Measurements from ENCODE around the gene CCN5.

CCN5 gene

GRCh38 chr20:44745122-44745597, 30.0 kb downstream of the CCN5 start:
- TF ChIP-seq, protein P1, sequence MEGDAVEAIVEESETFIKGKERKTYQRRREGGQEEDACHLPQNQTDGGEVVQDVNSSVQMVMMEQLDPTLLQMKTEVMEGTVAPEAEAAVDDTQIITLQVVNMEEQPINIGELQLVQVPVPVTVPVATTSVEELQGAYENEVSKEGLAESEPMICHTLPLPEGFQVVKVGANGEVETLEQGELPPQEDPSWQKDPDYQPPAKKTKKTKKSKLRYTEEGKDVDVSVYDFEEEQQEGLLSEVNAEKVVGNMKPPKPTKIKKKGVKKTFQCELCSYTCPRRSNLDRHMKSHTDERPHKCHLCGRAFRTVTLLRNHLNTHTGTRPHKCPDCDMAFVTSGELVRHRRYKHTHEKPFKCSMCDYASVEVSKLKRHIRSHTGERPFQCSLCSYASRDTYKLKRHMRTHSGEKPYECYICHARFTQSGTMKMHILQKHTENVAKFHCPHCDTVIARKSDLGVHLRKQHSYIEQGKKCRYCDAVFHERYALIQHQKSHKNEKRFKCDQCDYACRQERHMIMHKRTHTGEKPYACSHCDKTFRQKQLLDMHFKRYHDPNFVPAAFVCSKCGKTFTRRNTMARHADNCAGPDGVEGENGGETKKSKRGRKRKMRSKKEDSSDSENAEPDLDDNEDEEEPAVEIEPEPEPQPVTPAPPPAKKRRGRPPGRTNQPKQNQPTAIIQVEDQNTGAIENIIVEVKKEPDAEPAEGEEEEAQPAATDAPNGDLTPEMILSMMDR (conservative IDR thresholded peaks at IDR 0.05; ENCODE audit: low read length): no peak
- H3K4me3 ChIP-seq (ENCODE audit: low read length): peak overlapping the region; percentile 54
- no peak for DNase-seq (ENCODE audit: low read depth)

DNA sequence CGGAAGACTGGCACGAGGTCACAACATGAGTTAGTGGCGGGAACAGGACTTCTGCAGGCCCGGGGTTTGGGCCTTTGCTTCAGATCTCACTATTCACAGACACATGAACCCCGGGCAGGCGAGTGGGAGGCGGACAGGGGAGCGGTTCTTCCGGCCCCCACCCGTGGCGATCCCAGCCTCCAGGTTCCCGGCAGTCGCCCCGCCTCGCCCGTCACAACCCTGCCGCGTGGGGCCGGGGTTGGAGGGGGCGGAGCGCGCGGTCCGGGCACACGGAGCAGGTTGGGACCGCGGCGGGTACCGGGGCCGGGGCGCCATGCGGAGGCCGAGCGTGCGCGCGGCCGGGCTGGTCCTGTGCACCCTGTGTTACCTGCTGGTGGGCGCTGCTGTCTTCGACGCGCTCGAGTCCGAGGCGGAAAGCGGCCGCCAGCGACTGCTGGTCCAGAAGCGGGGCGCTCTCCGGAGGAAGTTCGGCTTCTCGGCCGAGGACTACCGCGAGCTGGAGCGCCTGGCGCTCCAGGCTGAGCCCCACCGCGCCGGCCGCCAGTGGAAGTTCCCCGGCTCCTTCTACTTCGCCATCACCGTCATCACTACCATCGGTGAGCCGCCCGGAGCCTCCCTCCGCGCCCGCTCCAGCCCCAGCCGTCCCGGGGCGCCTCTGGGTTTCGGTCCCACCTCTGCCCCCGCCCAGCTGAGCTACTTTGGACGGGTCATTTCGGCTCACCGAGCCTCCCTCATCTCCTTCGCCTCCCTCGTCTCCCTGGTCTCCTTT, 30.6 kb downstream of the CCN5 start, which contains the start of gene KCNK15:
Gene KCNK15, plus strand, starts transcription at position 268 of the 769 bp plus-strand sequence. Its CDS starts 46 bp downstream, at position 314.
- H3K4me3 ChIP-seq (ENCODE audit: low read length): peak within 1 kb of the TSS; percentile 54
- TF ChIP-seq, protein P1 (conservative IDR thresholded peaks at IDR 0.05; ENCODE audit: low read length): no peak
- no peak for DNase-seq (ENCODE audit: low read depth)

GRCh38 chr20:44746367-44747165, 31.4 kb downstream of the CCN5 start:
- TF ChIP-seq, protein P1 (conservative IDR thresholded peaks at IDR 0.05; ENCODE audit: low read length): no peak
- H3K4me3 ChIP-seq (ENCODE audit: low read length): peak overlapping the region; percentile 54

DNA sequence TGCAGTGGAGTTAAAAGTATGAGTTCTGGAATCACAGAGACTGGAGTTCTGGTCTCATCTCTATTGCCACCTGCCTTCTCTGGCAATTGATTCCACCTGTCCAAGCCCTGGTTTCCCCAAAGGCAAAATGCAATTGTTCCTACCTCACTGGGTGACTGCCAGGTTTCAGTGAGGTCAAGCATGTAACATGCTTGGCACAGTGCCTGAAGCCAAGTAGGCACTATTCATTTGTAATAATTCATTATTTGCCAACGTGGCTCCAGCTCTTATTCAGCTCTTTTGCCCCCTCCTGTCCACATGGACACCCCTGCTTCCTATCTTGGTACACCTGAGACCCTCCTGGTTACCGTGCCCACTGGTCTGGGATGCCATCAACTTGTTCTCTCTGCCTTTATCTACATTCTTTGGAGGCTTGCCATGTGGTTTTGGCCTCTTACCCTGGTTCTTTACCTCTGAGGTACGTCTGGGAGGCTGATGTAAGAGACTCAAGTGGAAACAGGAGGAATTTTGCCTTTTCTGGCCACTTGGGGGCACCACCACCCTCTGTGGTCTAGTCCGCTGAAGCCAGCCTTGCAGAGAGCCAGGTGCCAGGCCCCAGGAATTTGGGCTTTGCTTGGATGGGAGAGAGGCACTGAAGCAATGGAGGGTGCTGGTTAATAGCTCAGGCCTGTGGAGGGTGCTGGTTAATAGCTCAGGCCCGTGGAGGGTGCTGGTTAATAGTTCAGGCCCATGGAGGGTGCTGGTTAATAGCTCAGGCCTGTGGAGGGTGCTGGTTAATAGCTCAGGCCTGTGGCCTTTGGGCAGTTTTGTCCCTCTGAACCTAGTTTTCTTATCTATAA, 32.2 kb downstream of the CCN5 start:
- H3K4me3 ChIP-seq (ENCODE audit: low read length): no peak overlapping the region
- TF ChIP-seq, protein P1 (conservative IDR thresholded peaks at IDR 0.05; ENCODE audit: low read length): peak; percentile 82
- DNase-seq (ENCODE audit: low read depth): peak; percentile 72

More at GRCh38 chr20:44746367-44747165, 31.4 kb downstream of the CCN5 start:
- DNase-seq (ENCODE audit: low read depth): no peak

- no peak overlapping the region for H3K4me3 ChIP-seq (ENCODE audit: low read length)
- TF ChIP-seq, protein P1 (conservative IDR thresholded peaks at IDR 0.05; ENCODE audit: low read length): no peak; the same call in 1 of the 2 replicates
- DNase-seq (ENCODE audit: low read depth): no peak
Measured at GRCh38 chr20:44748005-44748370, 32.8 kb downstream of the CCN5 start.

GRCh38 chr20:44750081-44750805, 35.1 kb downstream of the CCN5 start:
- DNase-seq (ENCODE audit: low read depth): no peak
- TF ChIP-seq, protein P1 (conservative IDR thresholded peaks at IDR 0.05; ENCODE audit: low read length): peak; percentile 25; the same call in 1 of the 2 replicates
- no peak overlapping the region for H3K4me3 ChIP-seq (ENCODE audit: low read length)
